T47D (cell line): ENCODE measurements around the gene C1QTNF8.

Experiments
- DNase-seq, 2 experiments: peaks; one replicate each; pipeline versions ENCODE4 v3.0.0 to v3.0.0-alpha.2; 2011 to 2012; ENCODE audit warnings: low read depth in 1 of 2, low spot score in 1 of 2
- JUND ChIP-seq: IDR thresholded peaks from 2 replicates; pipeline ENCODE4 v1.6.1; 2012; ENCODE audit warnings: low read depth
- in situ Hi-C: cut with HindIII; loops from 2 replicates; pipeline ENCODE4 v1.10.0; 2016; ENCODE audit warnings: low sequenced_read_pairs, low pct_unique_long_range_greater_than_20kb

C1QTNF8 gene

GRCh38 chr16:1059310-1059709 lies 36.7 kb downstream of the C1QTNF8 start:
- DNase-seq = no peak
- TF ChIP-seq JUND = no peak
- in situ Hi-C loops = no loop called here

- in situ Hi-C loops = no loop called here
- TF ChIP-seq JUND = no peak
- no peak for DNase-seq
Observed at GRCh38 chr16:1058216-1058615, 37.8 kb downstream of the C1QTNF8 start.

- in situ Hi-C loops = no loop called here
- no peak for TF ChIP-seq JUND
- DNase-seq = peak in 1 of 2 experiments; percentile 78
Observed at GRCh38 chr16:1057252-1057932, 38.7 kb downstream of the C1QTNF8 start.

GRCh38 chr16:1056196-1056595 lies 39.8 kb downstream of the C1QTNF8 start:
- no peak for TF ChIP-seq JUND
- in situ Hi-C loops = no loop called here
- no peak for DNase-seq

GRCh38 chr16:1055557-1055924 lies 40.5 kb downstream of the C1QTNF8 start:
- in situ Hi-C loops = no loop called here
- no peak for TF ChIP-seq JUND
- no peak for DNase-seq

- in situ Hi-C loops = no loop called here
- TF ChIP-seq JUND = no peak
Observed at GRCh38 chr16:1054660-1055556, 41.1 kb downstream of the C1QTNF8 start.

GRCh38 chr16:1053700-1054368 lies 42.2 kb downstream of the C1QTNF8 start:
- TF ChIP-seq JUND = no peak
- no peak for DNase-seq
- in situ Hi-C loops = no loop called here

More at GRCh38 chr16:1054660-1055556, 41.1 kb downstream of the C1QTNF8 start:
- DNase-seq = peak; percentile 60 to 88

GRCh38 chr16:1053121-1053521 lies 42.9 kb downstream of the C1QTNF8 start:
- DNase-seq = no peak
- no peak for TF ChIP-seq JUND
- in situ Hi-C loops = no loop called here

- no peak for TF ChIP-seq JUND
- DNase-seq = no peak
- in situ Hi-C loops = no loop called here
Observed at GRCh38 chr16:1052721-1053120, 43.3 kb downstream of the C1QTNF8 start.

- DNase-seq = no peak
- in situ Hi-C loops = no loop called here
- TF ChIP-seq JUND = no peak
Observed at GRCh38 chr16:1051446-1051845, 44.6 kb downstream of the C1QTNF8 start.

- DNase-seq = no peak
- no peak for TF ChIP-seq JUND
- in situ Hi-C loops = no loop called here
Observed at GRCh38 chr16:1050921-1051320, 45.1 kb downstream of the C1QTNF8 start.

GRCh38 chr16:1050516-1050915 lies 45.5 kb downstream of the C1QTNF8 start:
- DNase-seq = no peak
- no peak for TF ChIP-seq JUND
- in situ Hi-C loops = no loop called here

GRCh38 chr16:1049976-1050247 lies 46.1 kb downstream of the C1QTNF8 start:
- in situ Hi-C loops = no loop called here
- DNase-seq = no peak
- TF ChIP-seq JUND = no peak
